ENCODE results near the gene ANKFY1.

Gene ANKFY1

DNA sequence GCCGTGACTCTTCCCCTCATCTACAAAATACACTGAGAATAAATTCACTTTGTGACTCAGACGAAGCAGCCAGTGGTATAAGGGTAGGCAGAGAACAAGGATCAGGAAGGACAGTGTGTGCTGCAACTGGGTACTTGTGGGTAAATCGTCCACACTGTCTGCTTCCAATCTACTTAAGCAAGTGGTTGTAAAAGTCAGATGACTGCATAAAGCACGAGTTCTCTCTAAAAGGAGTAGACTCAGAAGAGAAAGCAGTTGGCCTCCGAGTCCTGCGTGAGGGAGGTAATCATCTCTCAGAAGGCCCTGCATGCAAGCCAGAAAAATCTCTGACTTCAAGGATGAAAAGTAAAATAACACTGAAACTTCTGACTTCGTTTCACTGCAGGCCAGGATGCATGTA is 43.1 kb downstream of the ANKFY1 start (continued):
- no peak; the same call in 1 of the 2 replicates for TF ChIP-seq SP2 (tag by site-specific recombination; IDR thresholded peaks at IDR 0.05)
- TF ChIP-seq, protein P1, sequence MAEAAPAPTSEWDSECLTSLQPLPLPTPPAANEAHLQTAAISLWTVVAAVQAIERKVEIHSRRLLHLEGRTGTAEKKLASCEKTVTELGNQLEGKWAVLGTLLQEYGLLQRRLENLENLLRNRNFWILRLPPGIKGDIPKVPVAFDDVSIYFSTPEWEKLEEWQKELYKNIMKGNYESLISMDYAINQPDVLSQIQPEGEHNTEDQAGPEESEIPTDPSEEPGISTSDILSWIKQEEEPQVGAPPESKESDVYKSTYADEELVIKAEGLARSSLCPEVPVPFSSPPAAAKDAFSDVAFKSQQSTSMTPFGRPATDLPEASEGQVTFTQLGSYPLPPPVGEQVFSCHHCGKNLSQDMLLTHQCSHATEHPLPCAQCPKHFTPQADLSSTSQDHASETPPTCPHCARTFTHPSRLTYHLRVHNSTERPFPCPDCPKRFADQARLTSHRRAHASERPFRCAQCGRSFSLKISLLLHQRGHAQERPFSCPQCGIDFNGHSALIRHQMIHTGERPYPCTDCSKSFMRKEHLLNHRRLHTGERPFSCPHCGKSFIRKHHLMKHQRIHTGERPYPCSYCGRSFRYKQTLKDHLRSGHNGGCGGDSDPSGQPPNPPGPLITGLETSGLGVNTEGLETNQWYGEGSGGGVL (tag by site-specific recombination; IDR thresholded peaks at IDR 0.05), result no peak
- TF ChIP-seq TRIM28 (IDR thresholded peaks at IDR 0.05; ENCODE audit: borderline replicate concordance, low read length), result peak; percentile 77
- TF ChIP-seq ZNF112 (tag by site-specific recombination; IDR thresholded peaks at IDR 0.05), result no peak
- no peak for TF ChIP-seq ZNF354C (tag by site-specific recombination; IDR thresholded peaks at IDR 0.05; ENCODE audit: borderline replicate concordance, low read depth)
- TF ChIP-seq YY2 (tag by site-specific recombination; IDR thresholded peaks at IDR 0.05), result no peak
- no peak for TF ChIP-seq ZNF544 (tag by site-specific recombination; IDR thresholded peaks at IDR 0.05)
- TF ChIP-seq ZNF169 (tag by site-specific recombination; IDR thresholded peaks at IDR 0.05), result no peak
- TF ChIP-seq, protein P2, sequence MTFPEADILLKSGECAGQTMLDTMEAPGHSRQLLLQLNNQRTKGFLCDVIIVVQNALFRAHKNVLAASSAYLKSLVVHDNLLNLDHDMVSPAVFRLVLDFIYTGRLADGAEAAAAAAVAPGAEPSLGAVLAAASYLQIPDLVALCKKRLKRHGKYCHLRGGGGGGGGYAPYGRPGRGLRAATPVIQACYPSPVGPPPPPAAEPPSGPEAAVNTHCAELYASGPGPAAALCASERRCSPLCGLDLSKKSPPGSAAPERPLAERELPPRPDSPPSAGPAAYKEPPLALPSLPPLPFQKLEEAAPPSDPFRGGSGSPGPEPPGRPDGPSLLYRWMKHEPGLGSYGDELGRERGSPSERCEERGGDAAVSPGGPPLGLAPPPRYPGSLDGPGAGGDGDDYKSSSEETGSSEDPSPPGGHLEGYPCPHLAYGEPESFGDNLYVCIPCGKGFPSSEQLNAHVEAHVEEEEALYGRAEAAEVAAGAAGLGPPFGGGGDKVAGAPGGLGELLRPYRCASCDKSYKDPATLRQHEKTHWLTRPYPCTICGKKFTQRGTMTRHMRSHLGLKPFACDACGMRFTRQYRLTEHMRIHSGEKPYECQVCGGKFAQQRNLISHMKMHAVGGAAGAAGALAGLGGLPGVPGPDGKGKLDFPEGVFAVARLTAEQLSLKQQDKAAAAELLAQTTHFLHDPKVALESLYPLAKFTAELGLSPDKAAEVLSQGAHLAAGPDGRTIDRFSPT (tag by site-specific recombination; IDR thresholded peaks at IDR 0.05), result no peak
- TF ChIP-seq ZNF202 (tag by site-specific recombination; IDR thresholded peaks at IDR 0.05; ENCODE audit: borderline replicate concordance), result no peak
- TF ChIP-seq, protein P3, sequence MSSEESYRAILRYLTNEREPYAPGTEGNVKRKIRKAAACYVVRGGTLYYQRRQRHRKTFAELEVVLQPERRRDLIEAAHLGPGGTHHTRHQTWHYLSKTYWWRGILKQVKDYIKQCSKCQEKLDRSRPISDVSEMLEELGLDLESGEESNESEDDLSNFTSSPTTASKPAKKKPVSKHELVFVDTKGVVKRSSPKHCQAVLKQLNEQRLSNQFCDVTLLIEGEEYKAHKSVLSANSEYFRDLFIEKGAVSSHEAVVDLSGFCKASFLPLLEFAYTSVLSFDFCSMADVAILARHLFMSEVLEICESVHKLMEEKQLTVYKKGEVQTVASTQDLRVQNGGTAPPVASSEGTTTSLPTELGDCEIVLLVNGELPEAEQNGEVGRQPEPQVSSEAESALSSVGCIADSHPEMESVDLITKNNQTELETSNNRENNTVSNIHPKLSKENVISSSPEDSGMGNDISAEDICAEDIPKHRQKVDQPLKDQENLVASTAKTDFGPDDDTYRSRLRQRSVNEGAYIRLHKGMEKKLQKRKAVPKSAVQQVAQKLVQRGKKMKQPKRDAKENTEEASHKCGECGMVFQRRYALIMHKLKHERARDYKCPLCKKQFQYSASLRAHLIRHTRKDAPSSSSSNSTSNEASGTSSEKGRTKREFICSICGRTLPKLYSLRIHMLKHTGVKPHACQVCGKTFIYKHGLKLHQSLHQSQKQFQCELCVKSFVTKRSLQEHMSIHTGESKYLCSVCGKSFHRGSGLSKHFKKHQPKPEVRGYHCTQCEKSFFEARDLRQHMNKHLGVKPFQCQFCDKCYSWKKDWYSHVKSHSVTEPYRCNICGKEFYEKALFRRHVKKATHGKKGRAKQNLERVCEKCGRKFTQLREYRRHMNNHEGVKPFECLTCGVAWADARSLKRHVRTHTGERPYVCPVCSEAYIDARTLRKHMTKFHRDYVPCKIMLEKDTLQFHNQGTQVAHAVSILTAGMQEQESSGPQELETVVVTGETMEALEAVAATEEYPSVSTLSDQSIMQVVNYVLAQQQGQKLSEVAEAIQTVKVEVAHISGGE (tag by site-specific recombination; conservative IDR thresholded peaks at IDR 0.05; ENCODE audit: low read depth), result no peak
- TF ChIP-seq INSM2 (tag by site-specific recombination; IDR thresholded peaks at IDR 0.05), result no peak
- TF ChIP-seq HOXD13 (CRISPR knock-in tag; IDR thresholded peaks at IDR 0.05; ENCODE audit: borderline replicate concordance), result no peak
- no peak for TF ChIP-seq ZNF777 (tag by site-specific recombination; IDR thresholded peaks at IDR 0.05; ENCODE audit: borderline replicate concordance)
- TF ChIP-seq ZNF530 (tag by site-specific recombination; IDR thresholded peaks at IDR 0.05; ENCODE audit: low read depth), result no peak
- no peak for TF ChIP-seq ZBTB20 (tag by site-specific recombination; IDR thresholded peaks at IDR 0.05)
- TF ChIP-seq, protein P4, sequence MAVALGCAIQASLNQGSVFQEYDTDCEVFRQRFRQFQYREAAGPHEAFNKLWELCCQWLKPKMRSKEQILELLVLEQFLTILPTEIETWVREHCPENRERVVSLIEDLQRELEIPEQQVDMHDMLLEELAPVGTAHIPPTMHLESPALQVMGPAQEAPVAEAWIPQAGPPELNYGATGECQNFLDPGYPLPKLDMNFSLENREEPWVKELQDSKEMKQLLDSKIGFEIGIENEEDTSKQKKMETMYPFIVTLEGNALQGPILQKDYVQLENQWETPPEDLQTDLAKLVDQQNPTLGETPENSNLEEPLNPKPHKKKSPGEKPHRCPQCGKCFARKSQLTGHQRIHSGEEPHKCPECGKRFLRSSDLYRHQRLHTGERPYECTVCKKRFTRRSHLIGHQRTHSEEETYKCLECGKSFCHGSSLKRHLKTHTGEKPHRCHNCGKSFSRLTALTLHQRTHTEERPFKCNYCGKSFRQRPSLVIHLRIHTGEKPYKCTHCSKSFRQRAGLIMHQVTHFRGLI (tag by site-specific recombination; IDR thresholded peaks at IDR 0.05), result no peak
- no peak for TF ChIP-seq ZNF768 (tag by site-specific recombination; IDR thresholded peaks at IDR 0.05)
- no peak for TF ChIP-seq ZNF148 (tag by site-specific recombination; IDR thresholded peaks at IDR 0.05; ENCODE audit: borderline replicate concordance)
- no peak for TF ChIP-seq ZBTB8A (tag by site-specific recombination; IDR thresholded peaks at IDR 0.05)
- TF ChIP-seq ZNF362 (tag by site-specific recombination; IDR thresholded peaks at IDR 0.05), result no peak
- TF ChIP-seq YY1 (tag by site-specific recombination; IDR thresholded peaks at IDR 0.05), result no peak
- no peak for TF ChIP-seq CTCF (tag by site-specific recombination; IDR thresholded peaks at IDR 0.05)

All from HEK293 (cell line).